Cardiac muscle cell (in vitro differentiated cells and primary cell): ENCODE results near the gene MBNL2. TPM values are rescaled to one million over a fixed set of nuclear protein-coding genes. Genes with fewer than 3 reads are reported as not detected.
A peak's percentile ranks its signal among the peaks of the same experiment; 100 is the strongest.

Experiments used
- DNase-seq, 2 donors: peaks; one replicate each; pipeline versions ENCODE4 v3.0.0 to v3.0.0-alpha.2; 2010 to 2017; ENCODE audit warnings: low read depth in 1 of 2, low spot score in 1 of 2
- H3K27ac ChIP-seq: fragments of 200-600 bp; sonication (generic); 2 replicates; pipeline ENCODE4 v1.5.1; 2016
- H3K27me3 ChIP-seq: fragments of 200-600 bp; sonication (generic); 2 replicates; pipeline ENCODE4 v1.6.0; 2016; ENCODE audit warnings: control low read depth
- H3K36me3 ChIP-seq: fragments of 200-600 bp; sonication (generic); 2 replicates; pipeline ENCODE4 v1.5.1; 2016; ENCODE audit warnings: control low read depth
- H3K4me1 ChIP-seq: fragments of 200-600 bp; sonication (generic); 2 replicates; pipeline ENCODE4 v1.8.1; 2017; ENCODE audit warnings: low read depth, mild to moderate bottlenecking, mixed run types
- H3K4me3 ChIP-seq: fragments of 200-600 bp; sonication (generic); 2 replicates; pipeline ENCODE4 v1.5.1; 2016; ENCODE audit warnings: mild to moderate bottlenecking
- H3K9me3 ChIP-seq: fragments of 200-600 bp; sonication (generic); 2 replicates; pipeline ENCODE4 v1.5.1; 2017; ENCODE audit warnings: low read depth, mild to moderate bottlenecking, control low read depth
- CTCF ChIP-seq: IDR thresholded peaks from 2 replicates; pipeline ENCODE4 v1.5.1; 2012; ENCODE audit warnings: low read depth, mild to moderate bottlenecking, low read length
- polyA plus RNA-seq: library from polyadenylated mRNA; unstranded; fragments of >200 nt; fragmentation: Nextera tagmentation; extraction: Ambion mirVana; gene quantifications from 2 replicates; pipeline ENCODE4 v1.2.1, GENCODE V29; 2016
- total RNA-seq: library from RNA; depleted of rRNA; stranded (reverse); fragments of >200 nt; gene quantifications from 2 replicates; pipeline ENCODE4 v1.2.3, GENCODE V29; 2016

The MBNL2 gene
- total and polyA plus RNA-seq, 2 experiments from 2014 or later = 15.2 to 27.8 TPM

- peak; percentile 11 for TF ChIP-seq CTCF
- H3K27ac ChIP-seq = no peak overlapping the region
- DNase-seq = no peak
Measured at GRCh38 chr13:97366172-97366688, 144.1 kb downstream of the MBNL2 start.

DNA sequence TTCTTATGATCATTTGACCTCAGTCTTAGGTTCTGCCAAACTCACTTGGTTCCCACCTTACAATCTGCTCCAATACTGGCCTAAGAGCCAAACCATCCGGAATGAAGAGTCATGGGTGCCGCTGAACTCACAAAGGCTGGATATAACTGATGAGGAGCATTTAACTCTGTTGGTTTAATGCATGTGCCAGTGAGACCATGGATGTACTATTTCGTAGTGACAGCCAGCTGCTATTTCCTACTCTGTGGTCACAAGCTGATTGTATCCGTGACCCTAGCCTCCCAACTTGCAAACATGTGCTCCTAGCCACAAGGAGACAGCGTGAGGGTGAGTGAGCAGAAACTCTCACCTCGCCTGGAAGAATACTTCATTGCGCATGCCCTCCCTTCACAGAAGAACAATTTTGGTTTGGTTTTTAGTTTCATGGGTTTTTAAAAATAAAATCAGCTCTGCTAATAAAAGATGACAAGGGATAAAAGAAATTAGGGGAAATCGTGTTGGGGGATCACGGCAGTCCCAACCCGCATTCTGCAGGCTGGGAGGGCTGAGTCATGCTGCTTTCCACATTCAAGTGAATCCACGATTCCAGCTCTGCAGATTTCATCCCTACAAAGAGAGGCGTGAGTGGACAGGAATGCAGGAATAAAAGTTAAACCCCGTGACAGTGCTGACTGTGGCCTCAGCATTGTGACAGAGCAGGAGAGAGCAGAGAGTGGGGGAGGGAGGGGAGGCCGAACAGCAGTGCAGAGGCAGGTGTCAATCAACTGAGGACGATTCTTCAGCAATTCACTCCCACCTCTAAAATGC lies 145.1 kb downstream of the MBNL2 start:
- peaks cover 7% of the 10 kb centered on the region for H3K4me1 ChIP-seq
- H3K36me3 ChIP-seq = peaks cover 9% of the 10 kb centered on the region
- peak in 1 of 2 donors; percentile 75 for DNase-seq
- H3K9me3 ChIP-seq = no peaks in the 10 kb centered on the region
- H3K27me3 ChIP-seq = no peaks in the 10 kb centered on the region
- TF ChIP-seq CTCF = no peak
- no peak overlapping the region for H3K4me3 ChIP-seq
- peak overlapping the region; percentile 33 for H3K27ac ChIP-seq

More at GRCh38 chr13:97366172-97366688, 144.1 kb downstream of the MBNL2 start:
- Histone ChIP-seq H3K4me3 (no peak overlapping the region), H3K36me3 (peaks cover 7% of the 10 kb centered on the region), H3K4me1 (peaks cover 10% of the 10 kb centered on the region), H3K27me3 (no peaks in the 10 kb centered on the region), H3K9me3 (no peaks in the 10 kb centered on the region)

- TF ChIP-seq CTCF = no peak
- H3K27ac ChIP-seq = no peak overlapping the region
- H3K4me1 ChIP-seq = peaks cover 4% of the 10 kb centered on the region
- no peak overlapping the region for H3K4me3 ChIP-seq
- DNase-seq = no peak
- no peaks in the 10 kb centered on the region for H3K9me3 ChIP-seq
- peaks cover 9% of the 10 kb centered on the region for H3K36me3 ChIP-seq
- H3K27me3 ChIP-seq = no peaks in the 10 kb centered on the region
Measured at GRCh38 chr13:97369261-97369893, 147.2 kb downstream of the MBNL2 start.

- DNase-seq = no peak
- Histone ChIP-seq H3K27ac (no peak overlapping the region), H3K36me3 (peaks cover 9% of the 10 kb centered on the region), H3K4me1 (peaks cover 4% of the 10 kb centered on the region), H3K4me3 (no peak overlapping the region), H3K9me3 (no peaks in the 10 kb centered on the region), H3K27me3 (no peaks in the 10 kb centered on the region)
- no peak for TF ChIP-seq CTCF
Measured at GRCh38 chr13:97371486-97372109, 149.5 kb downstream of the MBNL2 start.

GRCh38 chr13:97372936-97373335 lies 150.8 kb downstream of the MBNL2 start:
- Histone ChIP-seq H3K4me1 (no peaks in the 10 kb centered on the region), H3K27ac (no peak overlapping the region), H3K4me3 (no peak overlapping the region), H3K27me3 (no peaks in the 10 kb centered on the region), H3K9me3 (no peaks in the 10 kb centered on the region), H3K36me3 (peaks cover 9% of the 10 kb centered on the region)
- DNase-seq = no peak
- no peak for TF ChIP-seq CTCF
